ENCODE results near the gene MME.

The MME gene

GRCh38 chr3:155179966-155180757 lies 100.0 kb downstream of the MME start:
- H3K4me1 Mint-ChIP-seq: peaks cover 6% of the 10 kb centered on the region
- no peaks in the 10 kb centered on the region for H3K9me3 Mint-ChIP-seq
- no peak overlapping the region for H3K4me3 Mint-ChIP-seq
- peaks cover 21% of the 10 kb centered on the region for H3K36me3 Mint-ChIP-seq (ENCODE audit: low read depth)
- H3K27ac Mint-ChIP-seq: peak overlapping the region; percentile 40 to 76 (median 58)
- peaks cover 26% of the 10 kb centered on the region for H3K27me3 Mint-ChIP-seq (ENCODE audit: low read depth)
- TF ChIP-seq CTCF (IDR thresholded peaks at IDR 0.05; ENCODE audit: unreplicated experiment in 3 of 3): no peak

- TF ChIP-seq CTCF (IDR thresholded peaks at IDR 0.05; ENCODE audit: unreplicated experiment in 3 of 3): no peak
- Mint-ChIP-seq H3K27me3 (ENCODE audit: low read depth) (peaks cover 35% of the 10 kb centered on the region), H3K4me3 (no peak overlapping the region), H3K36me3 (ENCODE audit: low read depth) (peaks cover 20% of the 10 kb centered on the region), H3K27ac (no peak overlapping the region), H3K4me1 (peaks cover 6% of the 10 kb centered on the region), H3K9me3 (no peaks in the 10 kb centered on the region)
These were observed 102.3 kb downstream of the MME start for GRCh38 chr3:155182467-155182866.

- peaks cover 32% of the 10 kb centered on the region for H3K27me3 Mint-ChIP-seq (ENCODE audit: low read depth)
- TF ChIP-seq CTCF (IDR thresholded peaks at IDR 0.05; ENCODE audit: unreplicated experiment in 3 of 3): no peak
- H3K36me3 Mint-ChIP-seq (ENCODE audit: low read depth): peaks cover 5% of the 10 kb centered on the region
- H3K4me3 Mint-ChIP-seq: no peak overlapping the region
- H3K27ac Mint-ChIP-seq: peak overlapping the region in 2 of 3 experiments; percentile 21 to 37
- H3K9me3 Mint-ChIP-seq: no peaks in the 10 kb centered on the region
- H3K4me1 Mint-ChIP-seq: peaks cover 16% of the 10 kb centered on the region
These were observed 103.9 kb downstream of the MME start for GRCh38 chr3:155184011-155184410.

GRCh38 chr3:155185631-155186071 lies 105.5 kb downstream of the MME start:
- no peak for TF ChIP-seq CTCF (IDR thresholded peaks at IDR 0.05; ENCODE audit: unreplicated experiment in 3 of 3)
- Mint-ChIP-seq H3K27ac (peak overlapping the region in 1 of 3 experiments; percentile 59), H3K4me1 (peaks cover 22% of the 10 kb centered on the region), H3K4me3 (no peak overlapping the region), H3K36me3 (ENCODE audit: low read depth) (no peaks in the 10 kb centered on the region), H3K27me3 (ENCODE audit: low read depth) (peaks cover 37% of the 10 kb centered on the region), H3K9me3 (no peaks in the 10 kb centered on the region)

GRCh38 chr3:155188031-155188430 lies 107.9 kb downstream of the MME start:
- Mint-ChIP-seq H3K9me3 (no peaks in the 10 kb centered on the region), H3K27me3 (ENCODE audit: low read depth) (peaks cover 41% of the 10 kb centered on the region), H3K4me3 (no peak overlapping the region), H3K36me3 (ENCODE audit: low read depth) (no peaks in the 10 kb centered on the region), H3K27ac (peak overlapping the region; percentile 9 to 65 (median 32)), H3K4me1 (peaks cover 22% of the 10 kb centered on the region)
- no peak for TF ChIP-seq CTCF (IDR thresholded peaks at IDR 0.05; ENCODE audit: unreplicated experiment in 3 of 3)

GRCh38 chr3:155189478-155189877 lies 109.4 kb downstream of the MME start:
- Mint-ChIP-seq H3K27me3 (ENCODE audit: low read depth) (peaks cover 48% of the 10 kb centered on the region), H3K4me1 (peaks cover 16% of the 10 kb centered on the region)

More at GRCh38 chr3:155189478-155189877, 109.4 kb downstream of the MME start:
- H3K27ac Mint-ChIP-seq: peak overlapping the region in 1 of 3 experiments; percentile 13
- H3K36me3 Mint-ChIP-seq (ENCODE audit: low read depth): no peaks in the 10 kb centered on the region
- TF ChIP-seq CTCF (IDR thresholded peaks at IDR 0.05; ENCODE audit: unreplicated experiment in 3 of 3): no peak
- H3K9me3 Mint-ChIP-seq: no peaks in the 10 kb centered on the region
- no peak overlapping the region for H3K4me3 Mint-ChIP-seq
